ENCODE data around the gene SWT1.

GRCh38 chr1:185158800-185159199, 1.8 kb downstream of the SWT1 start:
- TF ChIP-seq EZH2 (IDR thresholded peaks at IDR 0.05; ENCODE audit: insufficient read depth, poor library complexity, severe bottlenecking), result no peak
- no peak for TF ChIP-seq EZH2phosphoT487 (IDR thresholded peaks at IDR 0.05; ENCODE audit: insufficient read depth, low read depth)

Data from GM23248 (cell line).